AG04450 (cell line): ENCODE data around the gene GPC6. TPM values are rescaled to one million over a fixed set of nuclear protein-coding genes. Genes with fewer than 3 reads are reported as not detected.

ENCODE experiments used
- CTCF ChIA-PET: fragments of 300-600, 350-600 bp; formaldehyde crosslinking; extraction: SDS; loops from one replicate; lab custom pipeline; 2022; ENCODE audit warnings: antibody characterized with exemption, inconsistent platforms; lab: Charles Lee
- POLR2A ChIA-PET: fragments of 350-600 bp; formaldehyde crosslinking; extraction: SDS; loops from one replicate; lab custom pipeline; 2021; ENCODE audit warnings: antibody characterized with exemption, inconsistent platforms; lab: Yijun Ruan, JAX
- DNase-seq: peaks from one replicate; pipeline ENCODE4 v3.0.0-alpha.2; 2011; ENCODE audit warnings: low read depth, low spot score
- H3K27ac ChIP-seq: one replicate; pipeline ENCODE4 v1.5.1; 2012; ENCODE audit warnings: low read depth, low read length, control low read depth
- H3K27me3 ChIP-seq: one replicate; pipeline ENCODE4 v1.6.0; 2012; ENCODE audit warnings: low read length; ENCODE audit not compliant: control insufficient read depth, insufficient read depth
- H3K4me3 ChIP-seq: 2 replicates; pipeline ENCODE4 v1.5.1; 2011; ENCODE audit warnings: mild to moderate bottlenecking, low read depth, low read length, control low read depth
- H3K9me3 ChIP-seq: 2 replicates; pipeline ENCODE4 v1.5.1; 2012; ENCODE audit warnings: low read length; ENCODE audit not compliant: control insufficient read depth, insufficient read depth
- polyA plus RNA-seq: library from polyadenylated mRNA; depleted of rRNA; stranded (reverse); fragments of >200 nt; gene quantifications from 2 replicates; pipeline ENCODE4 v1.2.3, GENCODE V29; 2011
- TF ChIP-seq, protein P1 (sequence below): IDR thresholded peaks from 2 replicates; pipeline ENCODE4 v1.5.1; 2011; ENCODE audit warnings: low read depth, low read length, control low read depth, inconsistent platforms

GPC6 gene
- polyA plus RNA-seq, 1 experiment, result 40.4 TPM

DNA sequence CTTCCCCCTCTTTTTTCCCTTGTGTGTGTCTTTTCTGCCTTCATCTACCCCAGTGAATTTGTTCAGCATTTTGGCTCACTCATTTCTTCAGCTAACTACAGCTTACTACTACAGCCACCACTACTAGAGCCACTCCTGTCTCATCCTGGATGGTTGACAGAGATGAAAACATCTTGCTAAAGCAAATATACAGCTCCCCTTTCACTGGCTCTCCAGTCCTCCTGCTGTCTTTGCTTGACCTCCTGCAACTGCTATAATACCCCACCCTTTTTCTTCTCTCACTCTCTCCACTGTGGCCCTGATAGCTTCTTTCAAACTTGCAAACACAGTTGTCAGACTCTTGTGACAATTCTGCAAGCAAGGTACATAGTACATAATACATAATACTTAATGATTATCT lies 729.3 kb downstream of the GPC6 start:
- TF ChIP-seq, protein P1, sequence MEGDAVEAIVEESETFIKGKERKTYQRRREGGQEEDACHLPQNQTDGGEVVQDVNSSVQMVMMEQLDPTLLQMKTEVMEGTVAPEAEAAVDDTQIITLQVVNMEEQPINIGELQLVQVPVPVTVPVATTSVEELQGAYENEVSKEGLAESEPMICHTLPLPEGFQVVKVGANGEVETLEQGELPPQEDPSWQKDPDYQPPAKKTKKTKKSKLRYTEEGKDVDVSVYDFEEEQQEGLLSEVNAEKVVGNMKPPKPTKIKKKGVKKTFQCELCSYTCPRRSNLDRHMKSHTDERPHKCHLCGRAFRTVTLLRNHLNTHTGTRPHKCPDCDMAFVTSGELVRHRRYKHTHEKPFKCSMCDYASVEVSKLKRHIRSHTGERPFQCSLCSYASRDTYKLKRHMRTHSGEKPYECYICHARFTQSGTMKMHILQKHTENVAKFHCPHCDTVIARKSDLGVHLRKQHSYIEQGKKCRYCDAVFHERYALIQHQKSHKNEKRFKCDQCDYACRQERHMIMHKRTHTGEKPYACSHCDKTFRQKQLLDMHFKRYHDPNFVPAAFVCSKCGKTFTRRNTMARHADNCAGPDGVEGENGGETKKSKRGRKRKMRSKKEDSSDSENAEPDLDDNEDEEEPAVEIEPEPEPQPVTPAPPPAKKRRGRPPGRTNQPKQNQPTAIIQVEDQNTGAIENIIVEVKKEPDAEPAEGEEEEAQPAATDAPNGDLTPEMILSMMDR, result no peak
- no peaks in the 10 kb centered on the region for H3K27me3 ChIP-seq
- ChIA-PET CTCF (no interaction called here), POLR2A (no interaction called here)
- no peak overlapping the region for H3K4me3 ChIP-seq
- no peak overlapping the region for H3K27ac ChIP-seq
- DNase-seq, result no peak
- no peaks in the 10 kb centered on the region for H3K9me3 ChIP-seq

DNA sequence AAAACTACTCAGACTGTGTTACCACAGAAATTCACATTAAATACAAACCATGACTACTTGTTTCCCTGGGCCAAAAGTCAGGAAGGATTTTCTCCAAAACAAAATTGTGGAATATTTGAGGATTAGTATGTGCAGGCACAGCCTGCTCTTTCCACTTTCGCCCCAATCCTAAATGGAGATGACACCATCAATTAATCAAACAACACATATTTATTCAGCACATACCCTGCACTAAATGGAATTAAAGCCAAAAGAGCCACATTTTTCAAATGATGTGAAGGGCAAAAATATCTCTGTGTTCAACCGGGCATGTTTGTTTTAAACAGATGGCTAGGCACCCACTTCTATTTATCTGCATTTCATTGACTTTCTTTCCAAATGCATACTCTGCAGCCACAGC lies 729.8 kb downstream of the GPC6 start:
- Histone ChIP-seq H3K4me3 (no peak overlapping the region), H3K27me3 (no peaks in the 10 kb centered on the region), H3K9me3 (no peaks in the 10 kb centered on the region), H3K27ac (no peak overlapping the region)
- ChIA-PET POLR2A (no interaction called here), CTCF (no interaction called here)
- DNase-seq, result no peak
- TF ChIP-seq, protein P1, result no peak

DNA sequence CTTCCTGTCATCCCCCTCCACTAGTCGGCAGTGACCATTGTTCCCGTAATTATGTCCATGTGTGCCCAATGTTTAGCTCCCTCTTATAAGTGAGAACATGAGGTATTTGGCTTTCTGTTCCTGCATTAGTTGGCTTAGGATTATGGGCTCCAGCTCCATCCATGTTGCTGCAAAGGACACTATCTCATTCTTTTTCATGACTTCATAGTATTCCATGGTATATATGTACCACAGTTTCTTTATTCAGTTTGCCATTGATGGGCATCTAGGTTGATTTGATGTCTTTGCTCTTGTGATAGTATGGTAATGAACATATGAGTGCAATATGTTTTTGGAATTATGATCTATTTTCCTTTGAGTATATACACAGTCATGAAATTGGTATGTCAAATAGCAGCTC lies 730.8 kb downstream of the GPC6 start:
- Histone ChIP-seq H3K27me3 (no peaks in the 10 kb centered on the region), H3K9me3 (no peaks in the 10 kb centered on the region), H3K27ac (no peak overlapping the region), H3K4me3 (no peak overlapping the region)
- TF ChIP-seq, protein P1, result no peak
- ChIA-PET CTCF (interaction anchor here (0.7 kb wide), 1 partner anchor 41 kb away, joined by 3 read pairs; no protein-coding TSS in a partner anchor), POLR2A (no interaction called here)
- DNase-seq, result no peak

DNA sequence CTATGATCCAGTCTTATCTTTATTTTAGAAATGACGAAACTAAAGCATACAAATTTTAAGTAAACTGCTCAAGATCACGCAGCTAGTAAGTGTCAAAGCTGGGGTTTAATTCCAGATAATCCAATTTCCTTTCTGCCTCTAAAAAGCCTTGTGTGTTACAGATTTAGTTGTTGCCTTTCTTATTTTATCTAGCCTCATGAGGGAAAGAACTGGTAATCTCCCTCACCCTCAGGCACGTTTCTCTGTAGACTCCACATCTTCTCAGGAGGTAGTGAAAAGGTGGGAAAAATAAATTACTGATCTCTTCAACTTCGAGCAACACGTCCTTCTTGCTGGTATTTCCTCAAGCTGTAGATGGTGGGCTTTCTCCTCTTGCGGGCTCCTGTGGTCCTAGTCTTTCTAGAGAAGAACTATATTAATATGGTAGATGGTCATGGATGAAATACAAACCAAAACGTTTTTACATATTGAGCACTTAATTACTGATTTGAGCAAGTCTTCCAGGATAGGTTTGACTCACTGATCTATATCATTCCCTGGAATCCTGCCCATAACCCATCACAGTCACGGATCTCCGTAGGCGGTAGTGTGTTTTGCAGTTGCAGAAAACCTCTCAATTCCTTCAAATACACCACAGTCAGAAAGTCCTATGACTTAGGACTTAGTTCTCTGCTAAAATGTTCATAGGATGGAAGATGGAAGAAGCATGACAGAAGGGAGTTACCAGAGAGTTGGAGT lies 733.4 kb downstream of the GPC6 start:
- POLR2A ChIA-PET, result no interaction called here
- CTCF ChIA-PET, result no interaction called here
- no peak overlapping the region for H3K4me3 ChIP-seq
- no peak for DNase-seq
- H3K9me3 ChIP-seq, result no peaks in the 10 kb centered on the region
- TF ChIP-seq, protein P1, result no peak
- no peak overlapping the region for H3K27ac ChIP-seq
- no peaks in the 10 kb centered on the region for H3K27me3 ChIP-seq

DNA sequence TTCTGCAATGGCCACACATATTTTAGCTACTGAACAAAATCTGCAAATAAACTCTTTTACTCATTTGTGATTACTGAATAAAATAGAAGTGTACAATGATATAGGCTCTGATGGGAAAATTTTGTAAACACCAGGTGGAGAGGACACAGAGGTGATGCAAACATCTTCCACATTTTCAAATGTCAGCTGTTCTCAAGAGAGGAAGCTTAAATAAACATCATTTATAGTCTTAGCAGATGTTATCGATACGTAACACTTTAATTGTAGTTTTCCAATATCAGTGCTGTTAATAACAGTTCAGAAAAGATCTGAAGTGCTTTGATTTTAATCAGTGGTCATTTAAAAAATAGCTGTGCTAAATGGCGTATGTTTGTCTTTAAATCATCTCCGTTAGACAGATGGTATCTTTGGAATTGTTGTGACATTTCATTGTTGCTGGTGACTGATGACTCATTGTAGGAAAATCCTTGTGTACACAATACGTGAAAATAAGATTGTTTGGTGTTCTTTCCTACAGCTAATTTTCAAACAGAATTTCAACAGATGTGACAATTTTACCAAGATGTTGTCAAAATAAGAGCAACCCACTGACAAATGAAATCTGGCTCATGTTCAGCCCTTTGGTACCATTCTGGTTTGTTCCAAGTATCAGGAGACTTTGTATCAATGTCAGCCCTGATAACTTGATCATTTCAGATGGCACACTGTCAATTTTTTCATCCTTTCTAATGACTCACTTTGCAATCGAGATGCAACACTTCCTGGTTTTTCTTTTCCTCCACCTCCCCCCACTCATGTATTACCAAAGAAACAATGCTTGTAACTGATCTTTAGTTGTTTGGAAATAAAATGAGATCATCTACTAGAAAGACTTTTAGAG lies 736.9 kb downstream of the GPC6 start:
- CTCF ChIA-PET, result interaction anchor here (0.5 to 1.0 kb wide), 3 partner anchors 13 to 299 kb away, joined by 3 to 4 read pairs (median 3); no protein-coding TSS in a partner anchor
- Histone ChIP-seq H3K27me3 (no peaks in the 10 kb centered on the region), H3K27ac (no peak overlapping the region), H3K4me3 (no peak overlapping the region), H3K9me3 (no peaks in the 10 kb centered on the region)
- DNase-seq, result no peak
- POLR2A ChIA-PET, result no interaction called here
- TF ChIP-seq, protein P1, result no peak
